ENCODE data around the gene RPS17. TPM values are rescaled to one million over a fixed set of nuclear protein-coding genes. Genes with fewer than 3 reads are reported as not detected.

Gene RPS17
- 1,529 and 2,990 TPM in 2 replicates for total RNA-seq (ENCODE audit: low replicate concordance)

GRCh38 chr15:82540055-82540983, at the start of gene RPS17:
TSS of gene RPS17 (minus strand) at chr15:82540457. CDS start at chr15:82540428, 29 bp downstream.

Other genes starting within 250 kb of the RPS17 start
- gene GOLGA6L10, start 191.0 kb downstream of the RPS17 start, total RNA-seq (ENCODE audit: low replicate concordance) = 0.35 and 0.90 TPM in 2 replicates
- 2.0 and 3.9 TPM in 2 replicates for gene GOLGA6L9, start 110.6 kb downstream of the RPS17 start, total RNA-seq (ENCODE audit: low replicate concordance)
- gene CPEB1, start 106.9 kb upstream of the RPS17 start, total RNA-seq (ENCODE audit: low replicate concordance) = 1.7 and 13.8 TPM in 2 replicates
- gene AP3B2, start 169.4 kb upstream of the RPS17 start, total RNA-seq (ENCODE audit: low replicate concordance) = under 0.01 and 1.1 TPM in 2 replicates

Measured in smooth muscle cell of the coronary artery (primary cell).